CD14-positive monocyte (primary cell): ENCODE data around the gene CSPG5. TPM values are rescaled to one million over a fixed set of nuclear protein-coding genes. Genes with fewer than 3 reads are reported as not detected.

Source experiments
- DNase-seq, 3 donors: peaks; one replicate each; pipeline ENCODE4 v3.0.0-alpha.2; 2011 to 2022
- H2AFZ ChIP-seq: 2 replicates; pipeline ENCODE4 v1.6.0; 2012; ENCODE audit warnings: mild to moderate bottlenecking, low read depth, low read length, inconsistent platforms; ENCODE audit not compliant: insufficient read depth, poor library complexity, severe bottlenecking
- H3K27ac ChIP-seq, 2 donors: 1 replicate in 1 of 2; 2 replicates in 1 of 2; pipeline ENCODE4 v1.5.1; 2012 to 2013; ENCODE audit warnings: low read length in 2 of 2, control low read depth in 1 of 2, inconsistent platforms in 1 of 2, low read depth in 1 of 2, mild to moderate bottlenecking in 1 of 2
- H3K27me3 ChIP-seq, 2 donors: one replicate each; pipeline versions ENCODE4 v1.6.0 to v1.6.1; 2011 to 2013; ENCODE audit warnings: low read length in 2 of 2; ENCODE audit not compliant: control insufficient read depth in 2 of 2, insufficient read depth in 2 of 2
- H3K36me3 ChIP-seq, 2 donors: replicated peaks in 1 of 2; 1 replicate in 1 of 2; 2 replicates in 1 of 2; pipeline versions ENCODE4 v1.5.1 to v1.6.1; 2012 to 2013; ENCODE audit warnings: low read length in 2 of 2, control low read depth in 1 of 2, inconsistent platforms in 1 of 2, mild to moderate bottlenecking in 1 of 2; ENCODE audit not compliant: insufficient read depth in 2 of 2, control insufficient read depth in 1 of 2
- H3K4me1 ChIP-seq, 2 donors: 1 replicate in 1 of 2; 2 replicates in 1 of 2; pipeline versions ENCODE4 v1.5.1 to v1.6.1; 2012 to 2013; ENCODE audit warnings: low read length in 2 of 2, control low read depth in 1 of 2, inconsistent platforms in 1 of 2, mild to moderate bottlenecking in 1 of 2, moderate library complexity in 1 of 2; ENCODE audit not compliant: insufficient read depth in 2 of 2, control insufficient read depth in 1 of 2
- H3K4me2 ChIP-seq: replicated peaks from 2 replicates; pipeline ENCODE3; 2012; ENCODE audit warnings: low read length, moderate library complexity, mild to moderate bottlenecking; ENCODE audit not compliant: poor library complexity, severe bottlenecking; ENCODE audit errors: extremely low read depth
- H3K4me3 ChIP-seq, 3 experiments: fragments of 200-600 bp in 1 of 3; sonication (generic) in 1 of 3; replicated peaks in 1 of 3; 1 replicate in 2 of 3; 2 replicates in 1 of 3; pipeline ENCODE4 v1.5.1; 2011 to 2013; ENCODE audit warnings: low read length in 3 of 3, mild to moderate bottlenecking in 3 of 3, control low read depth in 2 of 3, low read depth in 2 of 3, inconsistent platforms in 1 of 3, moderate library complexity in 1 of 3
- H3K79me2 ChIP-seq: 2 replicates; pipeline ENCODE4 v1.6.0; 2012; ENCODE audit warnings: mild to moderate bottlenecking, control low read depth, inconsistent platforms, low read length, moderate library complexity; ENCODE audit not compliant: insufficient read depth
- H3K9ac ChIP-seq: 2 replicates; pipeline ENCODE4 v1.6.0; 2017; ENCODE audit warnings: low read length, mild to moderate bottlenecking; ENCODE audit not compliant: insufficient read depth, poor library complexity, severe bottlenecking
- H3K9me3 ChIP-seq, 2 donors: replicated peaks in 1 of 2; 1 replicate in 1 of 2; 2 replicates in 1 of 2; pipeline versions ENCODE4 v1.5.1 to v1.6.1; 2012 to 2013; ENCODE audit warnings: low read length in 2 of 2, control low read depth in 1 of 2; ENCODE audit not compliant: control insufficient read depth in 1 of 2, insufficient read depth in 1 of 2
- H4K20me1 ChIP-seq: 2 replicates; pipeline ENCODE4 v1.6.0; 2012; ENCODE audit warnings: mild to moderate bottlenecking, low read length, control low read depth, moderate library complexity; ENCODE audit not compliant: insufficient read depth
- H3K27ac Mint-ChIP-seq, 7 donors: one replicate each; pipeline ENCODE4 v1.8.0; 2020; ENCODE audit warnings: mild to moderate bottlenecking in 7 of 7, mixed read lengths in 7 of 7, moderate library complexity in 6 of 7, inconsistent platforms in 2 of 7
- H3K27me3 Mint-ChIP-seq, 3 donors: one replicate each; pipeline ENCODE4 v1.8.0; 2021 to 2022; ENCODE audit warnings: low read depth in 3 of 3, mild to moderate bottlenecking in 3 of 3, mixed read lengths in 3 of 3, moderate library complexity in 3 of 3, inconsistent platforms in 1 of 3
- H3K36me3 Mint-ChIP-seq, 2 donors: one replicate each; pipeline ENCODE4 v1.8.0; 2020; ENCODE audit warnings: mixed read lengths in 2 of 2, inconsistent platforms in 1 of 2, mild to moderate bottlenecking in 1 of 2
- H3K4me1 Mint-ChIP-seq: one replicate; pipeline ENCODE4 v1.8.0; 2020; ENCODE audit warnings: mild to moderate bottlenecking, mixed read lengths
- H3K4me3 Mint-ChIP-seq, 2 donors: one replicate each; pipeline ENCODE4 v1.8.0; 2020; ENCODE audit warnings: mild to moderate bottlenecking in 2 of 2, mixed read lengths in 2 of 2, moderate library complexity in 1 of 2
- H3K9me3 Mint-ChIP-seq, 7 donors: one replicate each; pipeline ENCODE4 v1.8.0; 2020 to 2022; ENCODE audit warnings: mixed read lengths in 7 of 7, mild to moderate bottlenecking in 6 of 7, moderate library complexity in 6 of 7, inconsistent platforms in 2 of 7
- WGBS: methylation state at CpG from one replicate; pipeline ENCODE4 v1.1.5; 2013; ENCODE audit warnings: missing lambda C conversion rate; ENCODE audit not compliant: insufficient coverage; 5-methylcytosine and 5-hydroxymethylcytosine counted together
- intact Hi-C, 2 donors: fragments of 100-400 bp; cut with micrococcal nuclease; formaldehyde crosslinking; loops; one replicate each; pipeline versions ENCODE4 v1.15.0 to v1.15.1; 2023
- polyA plus RNA-seq, 3 donors: library from polyadenylated mRNA; depleted of rRNA in 1 of 3; unstranded in 2 of 3; stranded (reverse) in 1 of 3; fragments of 300-500 nt in 2 of 3; fragments of >200 nt in 1 of 3; fragmentation: Illumina TruSeq in 2 of 3; gene quantifications; 1 replicate in 2 of 3; 2 replicates in 1 of 3; pipeline ENCODE4 v1.2.3, GENCODE V29; 2012 to 2021
- TF ChIP-seq, protein P1 (sequence below): fragments of 200-600 bp; IDR thresholded peaks from one replicate; pipeline ENCODE4 v1.8.0; 2022; ENCODE audit warnings: antibody characterized with exemption, mild to moderate bottlenecking

The CSPG5 gene
- polyA plus RNA-seq, 3 donors, result not detected

DNA sequence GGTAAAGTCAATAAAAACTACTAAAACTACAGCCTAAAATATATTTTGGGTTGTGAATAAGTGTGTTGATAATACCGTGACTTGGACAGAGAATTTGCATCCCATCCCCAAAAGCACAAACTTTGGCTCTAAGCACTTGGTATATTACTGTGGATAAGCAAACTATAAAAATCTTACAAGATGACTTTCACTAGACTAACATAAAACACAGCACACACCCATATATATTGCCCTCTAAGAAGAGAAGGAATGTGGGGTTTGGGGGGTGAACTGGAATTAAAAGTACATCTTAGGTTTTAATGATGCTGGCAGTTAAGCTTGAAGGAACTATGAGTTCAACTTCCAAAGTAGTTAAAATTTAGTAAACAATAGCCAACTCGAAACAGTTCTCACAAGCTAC, 28.7 kb upstream of the CSPG5 start:
- no peaks in the 10 kb centered on the region for H3K27me3 Mint-ChIP-seq
- no peak overlapping the region for H3K4me3 ChIP-seq
- peaks cover 67 to 100% of the 10 kb centered on the region in 2 donors for H3K36me3 ChIP-seq
- H3K9me3 Mint-ChIP-seq, result no peaks in the 10 kb centered on the region
- TF ChIP-seq, protein P1, sequence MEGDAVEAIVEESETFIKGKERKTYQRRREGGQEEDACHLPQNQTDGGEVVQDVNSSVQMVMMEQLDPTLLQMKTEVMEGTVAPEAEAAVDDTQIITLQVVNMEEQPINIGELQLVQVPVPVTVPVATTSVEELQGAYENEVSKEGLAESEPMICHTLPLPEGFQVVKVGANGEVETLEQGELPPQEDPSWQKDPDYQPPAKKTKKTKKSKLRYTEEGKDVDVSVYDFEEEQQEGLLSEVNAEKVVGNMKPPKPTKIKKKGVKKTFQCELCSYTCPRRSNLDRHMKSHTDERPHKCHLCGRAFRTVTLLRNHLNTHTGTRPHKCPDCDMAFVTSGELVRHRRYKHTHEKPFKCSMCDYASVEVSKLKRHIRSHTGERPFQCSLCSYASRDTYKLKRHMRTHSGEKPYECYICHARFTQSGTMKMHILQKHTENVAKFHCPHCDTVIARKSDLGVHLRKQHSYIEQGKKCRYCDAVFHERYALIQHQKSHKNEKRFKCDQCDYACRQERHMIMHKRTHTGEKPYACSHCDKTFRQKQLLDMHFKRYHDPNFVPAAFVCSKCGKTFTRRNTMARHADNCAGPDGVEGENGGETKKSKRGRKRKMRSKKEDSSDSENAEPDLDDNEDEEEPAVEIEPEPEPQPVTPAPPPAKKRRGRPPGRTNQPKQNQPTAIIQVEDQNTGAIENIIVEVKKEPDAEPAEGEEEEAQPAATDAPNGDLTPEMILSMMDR, result no peak
- H3K36me3 Mint-ChIP-seq, result peaks cover 74 to 91% of the 10 kb centered on the region in 2 donors
- intact Hi-C loops, result no loop called here
- H3K4me2 ChIP-seq, result no peak overlapping the region
- no peaks in the 10 kb centered on the region for H3K9me3 ChIP-seq
- no peak overlapping the region for H3K4me3 Mint-ChIP-seq
- H3K9ac ChIP-seq, result no peak overlapping the region
- no peaks in the 10 kb centered on the region for H3K4me1 Mint-ChIP-seq
- no peaks in the 10 kb centered on the region for H3K4me1 ChIP-seq
- no peak for DNase-seq
- peaks cover 6% of the 10 kb centered on the region for H4K20me1 ChIP-seq
- H3K79me2 ChIP-seq, result no peaks in the 10 kb centered on the region
- WGBS, result 100% methylated on average over 1 of the region's 2 CpGs
- H3K27ac ChIP-seq, result no peak overlapping the region
- no peaks in the 10 kb centered on the region for H3K27me3 ChIP-seq
- H2AFZ ChIP-seq, result no peak overlapping the region
- H3K27ac Mint-ChIP-seq, result no peak overlapping the region

DNA sequence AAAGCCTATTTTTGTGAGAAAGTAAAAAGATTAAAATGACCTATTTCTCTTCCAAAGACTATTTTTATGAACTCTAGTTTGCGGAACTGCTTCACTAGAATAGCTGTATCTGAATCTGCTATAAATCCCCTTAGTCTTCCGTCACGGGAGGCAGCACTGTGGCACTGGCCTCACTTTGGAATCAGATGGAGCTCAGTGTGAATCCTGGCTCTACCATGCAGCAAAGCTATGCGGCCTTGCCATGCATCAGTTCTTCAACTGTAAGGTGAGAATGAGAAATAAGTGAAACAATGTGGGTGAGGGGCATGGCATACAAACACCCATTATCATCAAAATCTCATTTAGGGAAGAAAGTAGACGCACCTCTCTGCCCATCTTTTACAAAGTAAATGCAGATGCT, 27.5 kb upstream of the CSPG5 start:
- TF ChIP-seq, protein P1, result no peak
- Mint-ChIP-seq H3K36me3 (peaks cover 66 to 93% of the 10 kb centered on the region in 2 donors), H3K27ac (no peak overlapping the region), H3K4me1 (no peaks in the 10 kb centered on the region), H3K4me3 (no peak overlapping the region), H3K27me3 (no peaks in the 10 kb centered on the region), H3K9me3 (no peaks in the 10 kb centered on the region)
- no peak overlapping the region for H3K27ac ChIP-seq
- no peak for DNase-seq
- H3K9ac ChIP-seq, result no peak overlapping the region
- no peaks in the 10 kb centered on the region for H3K27me3 ChIP-seq
- H2AFZ ChIP-seq, result no peak overlapping the region
- 100% methylated on average over 2 of the region's 5 CpGs for WGBS
- H3K4me1 ChIP-seq, result no peaks in the 10 kb centered on the region
- peaks cover 63 to 99% of the 10 kb centered on the region in 2 donors for H3K36me3 ChIP-seq
- H4K20me1 ChIP-seq, result peaks cover 6% of the 10 kb centered on the region
- H3K4me2 ChIP-seq, result no peak overlapping the region
- H3K4me3 ChIP-seq, result no peak overlapping the region
- H3K9me3 ChIP-seq, result no peaks in the 10 kb centered on the region
- intact Hi-C loops, result no loop called here
- H3K79me2 ChIP-seq, result no peaks in the 10 kb centered on the region
